Erythroblast (primary cell): ENCODE results near the gene PPP1R15B.

Experiments
- GATA1 ChIP-seq: IDR thresholded peaks from 2 replicates; pipeline ENCODE4 v1.6.1; 2011; ENCODE audit warnings: low read depth, mild to moderate bottlenecking, control low read depth, low read length, moderate library complexity
- POLR2A ChIP-seq: IDR thresholded peaks from 2 replicates; pipeline ENCODE4 v1.6.1; 2011; ENCODE audit warnings: mild to moderate bottlenecking, low read length

DNA sequence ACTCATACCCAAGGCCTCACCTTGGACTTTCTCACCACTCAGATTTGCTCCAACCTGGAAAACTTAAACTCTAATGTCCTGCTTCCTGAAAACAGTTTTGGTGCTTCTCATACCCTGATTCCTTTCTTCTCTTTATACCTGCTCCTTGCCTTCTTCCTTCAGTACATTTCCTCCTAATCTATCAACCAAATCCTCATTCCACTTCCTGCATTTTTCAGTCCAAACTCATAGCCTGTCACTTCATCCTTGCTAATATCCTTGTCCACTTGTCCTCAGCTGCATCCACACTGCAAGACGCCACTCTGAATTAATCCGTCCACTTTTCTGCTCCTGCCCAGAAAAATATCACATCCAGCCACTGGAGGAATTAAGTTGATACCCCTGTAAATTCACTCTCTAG is 25.9 kb downstream of the PPP1R15B start:
- no peak for TF ChIP-seq POLR2A
- TF ChIP-seq GATA1, result no peak
